CD4-positive, alpha-beta T cell (primary cell): ENCODE data around the gene SLC5A11. TPM values are rescaled to one million over a fixed set of nuclear protein-coding genes. Genes with fewer than 3 reads are reported as not detected.

Source experiments
- ATAC-seq: fragments of 200-7000 bp; cut with Tn5 transposase; one replicate; pipeline ENCODE4 v1.10.0; 2022; ENCODE audit warnings: mild to moderate bottlenecking; ENCODE audit not compliant: poor library complexity
- CTCF ChIA-PET: fragments of 350-600 bp; sonication (Branson Sonifier 250); formaldehyde crosslinking; loops from one replicate; lab custom pipeline; 2021; ENCODE audit warnings: antibody characterized with exemption, inconsistent platforms; lab: Charles Lee
- POLR2A ChIA-PET: fragments of 350-600 bp; sonication (Branson Sonifier 250); formaldehyde crosslinking; loops from one replicate; lab custom pipeline; 2021; ENCODE audit warnings: antibody characterized with exemption, inconsistent platforms; lab: Charles Lee
- DNase-seq, 14 experiments: peaks; one replicate each; pipeline ENCODE4 v3.0.0-alpha.2; 2013 to 2020; ENCODE audit warnings: mixed read lengths in 2 of 14
- H3K27ac ChIP-seq, 2 donors: one replicate each; pipeline versions ENCODE4 v1.5.1 to v1.7.0; 2013; ENCODE audit warnings: low read length in 2 of 2, low read depth in 1 of 2, mild to moderate bottlenecking in 1 of 2
- H3K27me3 ChIP-seq, 2 experiments: 1 replicate in 1 of 2; 2 replicates in 1 of 2; pipeline versions ENCODE4 v1.6.1 to v1.7.0; 2013; ENCODE audit warnings: low read length in 2 of 2, control low read depth in 1 of 2, mild to moderate bottlenecking in 1 of 2, moderate library complexity in 1 of 2; ENCODE audit not compliant: insufficient read depth in 2 of 2, control insufficient read depth in 1 of 2
- H3K36me3 ChIP-seq: one replicate; pipeline ENCODE4 v1.6.1; 2013; ENCODE audit warnings: low read length, control low read depth; ENCODE audit not compliant: insufficient read depth
- H3K4me1 ChIP-seq: one replicate; pipeline ENCODE4 v1.6.1; 2013; ENCODE audit warnings: low read length, control low read depth; ENCODE audit not compliant: insufficient read depth
- H3K4me3 ChIP-seq: one replicate; pipeline ENCODE4 v1.5.1; 2013; ENCODE audit warnings: mild to moderate bottlenecking, low read length, moderate library complexity
- H3K9me3 ChIP-seq, 2 experiments: 1 replicate in 1 of 2; 2 replicates in 1 of 2; pipeline versions ENCODE4 v1.6.1 to v1.7.0; 2013; ENCODE audit warnings: low read length in 2 of 2, mild to moderate bottlenecking in 2 of 2, control low read depth in 1 of 2, moderate library complexity in 1 of 2; ENCODE audit not compliant: control insufficient read depth in 1 of 2, insufficient read depth in 1 of 2
- H3K27ac Mint-ChIP-seq: one replicate; pipeline ENCODE4 v1.8.0; 2020; ENCODE audit warnings: mixed read lengths
- H3K27me3 Mint-ChIP-seq: one replicate; pipeline ENCODE4 v1.8.0; 2021; ENCODE audit warnings: mixed read lengths
- H3K36me3 Mint-ChIP-seq: one replicate; pipeline ENCODE4 v1.8.0; 2021; ENCODE audit warnings: low read depth, mixed read lengths
- H3K4me1 Mint-ChIP-seq: one replicate; pipeline ENCODE4 v1.8.0; 2021; ENCODE audit warnings: low read depth, mixed read lengths
- H3K4me3 Mint-ChIP-seq: one replicate; pipeline ENCODE4 v1.8.0; 2020; ENCODE audit warnings: mild to moderate bottlenecking, mixed read lengths
- H3K9me3 Mint-ChIP-seq: one replicate; pipeline ENCODE4 v1.8.0; 2020; ENCODE audit warnings: mixed read lengths
- CTCF ChIP-seq: fragments of 200-600 bp; IDR thresholded peaks from one replicate; pipeline ENCODE4 v1.8.0; 2022; ENCODE audit warnings: antibody characterized with exemption, mild to moderate bottlenecking
- intact Hi-C, 2 experiments: fragments of 100-400 bp; cut with DNase I in 1 of 2; cut with micrococcal nuclease in 1 of 2; formaldehyde crosslinking; loops; one replicate each; pipeline versions ENCODE4 v1.15.1 to v1.9.0; 2023 to 2025; cut with DNase I, micrococcal nuclease
- total RNA-seq, 174 experiments: library from RNA in 2 of 174; stranded (reverse) in 2 of 174; gene quantifications; one replicate each; pipeline ENCODE4 v1.2.3 and lab custom pipeline; 2021 to 2026

SLC5A11 gene
- total RNA-seq, 2 experiments from 2014 or later = 0.11 to 0.44 TPM

- CTCF ChIA-PET = no interaction called here
- no peak for TF ChIP-seq CTCF
- no peak overlapping the region for H3K4me3 Mint-ChIP-seq
- Histone ChIP-seq H3K4me1 (no peaks in the 10 kb centered on the region), H3K9me3 (no peaks in the 10 kb centered on the region), H3K27ac (no peak overlapping the region), H3K4me3 (no peak overlapping the region), H3K36me3 (peaks cover 74% of the 10 kb centered on the region), H3K27me3 (no peaks in the 10 kb centered on the region)
- ATAC-seq (no peak), DNase-seq (no peak)
- H3K36me3 Mint-ChIP-seq = peaks cover 81% of the 10 kb centered on the region
- POLR2A ChIA-PET = no interaction called here
- no peaks in the 10 kb centered on the region for H3K9me3 Mint-ChIP-seq
- H3K27ac Mint-ChIP-seq = no peak overlapping the region
- no peaks in the 10 kb centered on the region for H3K4me1 Mint-ChIP-seq
- no peaks in the 10 kb centered on the region for H3K27me3 Mint-ChIP-seq
- intact Hi-C loops = no loop called here
These were observed 90.4 kb downstream of the SLC5A11 start for GRCh38 chr16:24936151-24936550.

GRCh38 chr16:24939224-24939623, 93.5 kb downstream of the SLC5A11 start:
- Histone ChIP-seq H3K27ac (no peak overlapping the region), H3K36me3 (peaks cover 70% of the 10 kb centered on the region), H3K4me1 (no peaks in the 10 kb centered on the region), H3K9me3 (no peaks in the 10 kb centered on the region), H3K4me3 (no peak overlapping the region), H3K27me3 (no peaks in the 10 kb centered on the region)
- intact Hi-C loops = no loop called here
- no peak overlapping the region for H3K27ac Mint-ChIP-seq
- CTCF ChIA-PET = interaction anchor here (1.0 kb wide), 1 partner anchor 15 kb away, joined by 3 read pairs; no protein-coding TSS in a partner anchor
- H3K9me3 Mint-ChIP-seq = no peaks in the 10 kb centered on the region
- H3K4me1 Mint-ChIP-seq = no peaks in the 10 kb centered on the region
- H3K4me3 Mint-ChIP-seq = no peak overlapping the region
- TF ChIP-seq CTCF = no peak
- peaks cover 76% of the 10 kb centered on the region for H3K36me3 Mint-ChIP-seq
- no peak for ATAC-seq
- H3K27me3 Mint-ChIP-seq = no peaks in the 10 kb centered on the region
- no peak for DNase-seq
- POLR2A ChIA-PET = no interaction called here

- ATAC-seq (no peak), DNase-seq (no peak)
- Histone ChIP-seq H3K27me3 (no peaks in the 10 kb centered on the region), H3K4me1 (no peaks in the 10 kb centered on the region), H3K9me3 (no peaks in the 10 kb centered on the region), H3K27ac (no peak overlapping the region), H3K4me3 (no peak overlapping the region), H3K36me3 (peaks cover 65% of the 10 kb centered on the region)
- CTCF ChIA-PET = no interaction called here
- Mint-ChIP-seq H3K27ac (no peak overlapping the region), H3K36me3 (peaks cover 73% of the 10 kb centered on the region), H3K9me3 (no peaks in the 10 kb centered on the region), H3K4me3 (no peak overlapping the region), H3K4me1 (no peaks in the 10 kb centered on the region), H3K27me3 (no peaks in the 10 kb centered on the region)
- POLR2A ChIA-PET = no interaction called here
- no peak for TF ChIP-seq CTCF
- intact Hi-C loops = loop anchor here in 1 of 2 experiments (10.0 kb wide), 2 partner anchors 55 to 285 kb away; no protein-coding TSS in a partner anchor
These were observed 94.0 kb downstream of the SLC5A11 start for GRCh38 chr16:24939738-24940137.
